Spleen (tissue), 7 donors: ENCODE measurements around the gene AFM.

Experiments used
- CTCF ChIP-seq, 11 experiments: fragments of 200-600 bp in 7 of 11; fragments of 450-650 bp in 4 of 11; sonication (generic) in 4 of 11; IDR thresholded peaks in 8 of 11; conservative IDR thresholded peaks in 3 of 11; 1 replicate in 7 of 11; 2 replicates in 4 of 11; pipeline versions ENCODE4 v1.4.0 to v1.8.0; 2016 to 2021; ENCODE audit warnings: antibody characterized with exemption in 11 of 11, inconsistent platforms in 4 of 11, mild to moderate bottlenecking in 1 of 11
- POLR2A ChIP-seq, 3 donors: fragments of 450-650 bp; IDR thresholded peaks; one replicate each; pipeline ENCODE4 v1.5.1; 2017; ENCODE audit warnings: antibody characterized with exemption in 3 of 3, mild to moderate bottlenecking in 1 of 3
- POLR2AphosphoS5 ChIP-seq, 3 donors: sonication (generic); formaldehyde crosslinking; IDR thresholded peaks; one replicate each; pipeline ENCODE4 v1.5.1; 2017; ENCODE audit warnings: antibody characterized with exemption in 3 of 3
- donor health status: DM: no; HTN: no; CAD: no; lungs with moderate emphysema.
- donor health status: DM: no; HTN: no; CAD: no.
- donor health status: DM: no; HTN: no; CAD: no.

GRCh38 chr4:73439445-73439844 is 42.1 kb upstream of the AFM start:
- TF ChIP-seq CTCF (IDR thresholded peaks at IDR 0.05 in 8 of 11, conservative IDR thresholded peaks at IDR 0.05 in 3 of 11), result no peak
- TF ChIP-seq POLR2A (IDR thresholded peaks at IDR 0.05), result no peak
- no peak for TF ChIP-seq POLR2AphosphoS5 (IDR thresholded peaks at IDR 0.05)
